ENCODE results near the gene ZMAT1.

Gene ZMAT1

GRCh38 chrX:101931488-101932248 is at the start of gene ZMAT1:
Gene ZMAT1, minus strand, starts transcription at chrX:101932027. Its CDS starts 19 bp downstream, at chrX:101932008.
- DNase-seq (ENCODE audit: low read depth, low spot score) = peak; percentile 97

GRCh38 chrX:101977106-101977505 is 45.3 kb upstream of the ZMAT1 start:
- no peak for DNase-seq (ENCODE audit: low read depth, low spot score)

DNA sequence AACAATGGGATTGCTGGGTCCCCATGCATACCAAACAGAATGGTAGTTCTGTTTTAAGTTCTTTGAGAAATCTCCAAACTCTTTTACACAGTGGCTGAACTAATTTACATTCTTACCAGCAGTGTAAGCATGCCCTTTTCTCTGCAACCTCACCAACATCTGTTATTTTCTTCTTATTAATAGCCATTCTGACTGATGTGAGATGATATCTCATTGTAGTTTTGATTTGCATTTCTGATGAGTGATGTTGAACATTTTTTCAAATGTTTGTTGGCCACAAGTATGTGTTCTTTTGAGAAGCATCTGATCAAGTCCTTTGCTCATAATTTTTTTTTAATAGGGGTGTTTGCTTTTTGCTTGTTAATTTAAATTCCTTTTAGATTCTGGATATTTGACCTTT is 41.2 kb upstream of the ZMAT1 start:
- no peak for DNase-seq (ENCODE audit: low read depth, low spot score)

- DNase-seq (ENCODE audit: low read depth, low spot score) = peak; percentile 58
Measured at GRCh38 chrX:101964923-101965539, 33.2 kb upstream of the ZMAT1 start.

DNA sequence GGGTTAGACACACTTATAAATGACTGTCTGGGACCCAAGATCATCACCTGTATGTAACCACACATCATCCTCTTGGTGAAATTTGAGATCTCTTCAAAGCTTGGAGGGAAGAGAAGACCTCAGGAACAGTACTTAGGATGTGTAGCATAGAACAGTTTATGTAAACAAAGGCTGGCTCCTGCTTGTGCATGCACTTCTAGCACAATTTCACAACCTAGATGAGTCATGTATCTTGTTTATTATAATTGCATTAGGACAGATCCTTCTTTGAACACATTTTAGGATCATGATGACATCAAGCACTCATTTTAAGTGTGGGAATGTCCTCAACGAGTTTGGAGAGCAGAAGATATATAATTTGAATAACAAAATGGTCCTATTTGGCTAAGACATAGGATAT is 26.3 kb upstream of the ZMAT1 start:
- DNase-seq (ENCODE audit: low read depth, low spot score) = no peak

GRCh38 chrX:101957174-101957573 is 25.3 kb upstream of the ZMAT1 start:
- no peak for DNase-seq (ENCODE audit: low read depth, low spot score)

DNA sequence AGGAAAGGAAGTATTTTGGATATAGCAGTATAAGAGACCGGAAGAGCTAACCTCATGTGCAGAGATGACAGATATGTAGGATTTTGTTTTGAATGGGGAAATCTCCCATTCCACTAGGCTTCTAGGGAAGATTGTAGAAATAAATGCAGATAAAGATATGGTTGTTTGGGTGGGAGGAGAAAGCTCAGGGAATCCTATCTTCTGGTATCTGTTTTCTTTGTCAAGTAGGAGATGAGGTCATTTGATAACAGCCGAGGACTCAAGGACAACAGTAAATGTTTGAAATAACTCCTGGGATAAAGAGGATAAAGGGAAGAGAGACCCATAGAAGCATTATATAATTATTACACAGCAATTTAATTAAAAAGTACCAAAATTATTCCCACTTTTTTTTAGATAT is 24.7 kb upstream of the ZMAT1 start:
- DNase-seq (ENCODE audit: low read depth, low spot score) = no peak

DNA sequence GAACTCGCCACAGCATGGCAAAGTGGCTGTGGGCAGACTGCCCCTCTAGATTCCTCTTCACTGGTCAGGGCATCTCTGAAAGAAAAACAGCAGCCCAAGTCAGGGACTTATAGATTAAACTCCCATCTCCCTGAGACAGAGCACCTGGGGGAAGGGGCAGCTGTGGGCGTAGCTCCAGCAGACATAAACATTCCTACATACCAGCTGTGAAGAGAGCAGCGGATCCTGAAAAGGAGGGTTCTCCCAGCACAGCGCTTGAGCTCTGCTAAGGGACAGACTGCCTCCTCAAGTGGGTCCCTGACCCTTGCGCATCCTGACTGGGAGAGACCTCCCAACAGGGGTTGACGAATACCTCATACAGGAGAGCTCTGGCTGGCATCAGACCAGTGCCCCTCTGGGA is 18.8 kb upstream of the ZMAT1 start:
- DNase-seq (ENCODE audit: low read depth, low spot score) = peak; percentile 35

DNA sequence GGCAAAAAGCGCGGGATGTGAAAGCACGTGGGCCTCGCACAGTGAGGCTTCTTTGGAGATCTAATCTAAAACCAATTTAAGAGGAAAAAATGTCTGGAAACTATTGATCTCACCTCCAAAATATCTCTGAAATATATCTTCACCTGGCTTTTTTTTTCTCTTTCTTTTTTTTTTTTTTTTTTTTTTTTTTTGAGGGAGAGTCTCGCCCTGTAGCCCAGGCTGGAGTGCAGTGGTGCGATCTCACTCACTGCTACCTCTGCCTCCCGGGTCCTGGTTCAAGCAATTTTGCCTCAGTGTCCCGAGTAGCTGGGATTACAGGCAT is 383 bp upstream of the ZMAT1 start:
- no peak for DNase-seq (ENCODE audit: low read depth, low spot score)

- no peak for DNase-seq (ENCODE audit: low read depth, low spot score)
Measured at GRCh38 chrX:101931136-101931487, 715 bp downstream of the ZMAT1 start.

- DNase-seq (ENCODE audit: low read depth, low spot score) = no peak
Measured at GRCh38 chrX:101925733-101926132, 6.1 kb downstream of the ZMAT1 start.

- no peak for DNase-seq (ENCODE audit: low read depth, low spot score)
Measured at GRCh38 chrX:101918751-101919150, 13.1 kb downstream of the ZMAT1 start.

DNA sequence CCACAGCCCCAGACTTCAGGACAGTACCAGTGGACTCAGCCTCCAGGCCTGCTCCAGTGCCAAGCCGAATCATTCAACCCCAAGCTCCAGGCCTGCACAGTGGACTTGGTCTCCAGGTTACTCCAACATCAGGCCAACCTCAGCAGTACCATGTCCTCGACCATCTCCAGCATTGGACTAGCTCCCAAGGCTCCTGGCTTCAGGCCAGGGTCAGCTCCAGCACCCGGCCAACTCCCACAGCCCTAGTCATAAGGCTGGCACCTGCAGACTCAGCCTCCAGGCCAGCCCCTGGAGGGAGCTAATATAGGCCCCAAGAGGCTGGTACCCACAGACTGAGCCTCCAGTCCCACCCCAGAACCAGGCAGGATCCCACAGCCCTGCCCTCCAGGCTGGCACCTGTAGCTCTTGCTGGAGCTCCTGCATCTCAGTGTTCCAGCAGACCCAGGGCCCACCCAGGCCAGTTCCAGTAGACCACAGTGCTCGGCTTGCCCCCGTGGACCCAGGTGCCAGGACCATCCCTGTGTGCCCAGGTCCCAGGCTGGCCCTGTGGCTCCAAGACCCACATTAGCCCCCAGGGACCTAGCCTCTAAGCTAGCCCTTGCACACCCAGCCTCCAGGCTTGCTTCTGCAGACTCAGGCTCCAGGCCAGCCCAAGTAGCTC is 25.6 kb downstream of the ZMAT1 start:
- no peak for DNase-seq (ENCODE audit: low read depth, low spot score)

DNA sequence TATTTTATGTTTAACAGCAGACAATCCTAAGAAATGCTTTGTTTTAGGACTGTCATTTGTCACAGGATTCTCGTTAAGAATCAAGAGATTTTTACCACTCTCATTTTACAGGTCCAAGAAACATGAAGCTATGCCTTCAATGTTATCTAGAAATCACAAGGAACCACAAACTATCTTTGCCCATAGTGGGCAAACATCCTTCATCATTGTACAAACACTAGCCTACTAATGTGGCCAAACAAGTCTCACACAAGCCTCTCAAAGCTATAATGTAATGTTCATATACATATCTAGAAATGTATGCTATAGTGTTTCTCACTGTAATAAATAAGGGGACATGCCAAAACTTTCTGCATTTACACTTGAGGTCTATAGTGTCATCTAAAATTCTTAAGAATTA is 26.8 kb downstream of the ZMAT1 start:
- DNase-seq (ENCODE audit: low read depth, low spot score) = no peak
